COR-L47 (cell line): ENCODE measurements around the gene NBPF20.
"Not testable (repeated sequence)": the region's sequence is repeated elsewhere in the genome, so short reads cannot be mapped to it uniquely, and the experiment has no call there.

ENCODE experiments used
- DNase-seq: peaks from one replicate; lab custom pipeline; 2025; lab: John Stamatoyannopoulos, UW

NBPF20 gene

GRCh38 chr1:145429329-145429728, 3.9 kb upstream of the NBPF20 start:
- not testable (repeated sequence) for DNase-seq

GRCh38 chr1:145424612-145425435, 579 bp downstream of the NBPF20 start:
- DNase-seq: not testable (repeated sequence)

- not testable (repeated sequence) for DNase-seq
These were observed 10.3 kb downstream of the NBPF20 start for GRCh38 chr1:145415149-145415548.

- DNase-seq: not testable (repeated sequence)
These were observed 18.1 kb downstream of the NBPF20 start for GRCh38 chr1:145407266-145407665.

- DNase-seq: not testable (repeated sequence)
These were observed 20.5 kb downstream of the NBPF20 start for GRCh38 chr1:145404949-145405348.

- not testable (repeated sequence) for DNase-seq
These were observed 24.7 kb downstream of the NBPF20 start for GRCh38 chr1:145400701-145401100.
